Measurements from ENCODE around the gene FILIP1L.

GRCh38 chr3:100001526-100002270 lies 112.6 kb downstream of the FILIP1L start:
- TF ChIP-seq POLR2A (IDR thresholded peaks at IDR 0.05; ENCODE audit: low read depth, low read length) (no peak), CTCF (conservative IDR thresholded peaks at IDR 0.05; ENCODE audit: low read depth, low read length) (no peak), RFX5 (IDR thresholded peaks at IDR 0.05; ENCODE audit: low read depth, low read length) (no peak), MAFK (IDR thresholded peaks at IDR 0.05; ENCODE audit: low read depth, low read length) (no peak), ELK1 (IDR thresholded peaks at IDR 0.05; ENCODE audit: borderline replicate concordance, low read depth, low read length) (no peak), MXI1 (IDR thresholded peaks at IDR 0.05; ENCODE audit: borderline replicate concordance, low read depth, low read length) (no peak), RCOR1 (IDR thresholded peaks at IDR 0.05; ENCODE audit: insufficient replicate concordance, low read length) (no peak)

Measured in IMR-90 (cell line).